Endodermal cell (in vitro differentiated cells): ENCODE results near the gene GIMAP5. TPM values are rescaled to one million over a fixed set of nuclear protein-coding genes. Genes with fewer than 3 reads are reported as not detected.

Experiments used
- DNase-seq: peaks from one replicate; pipeline ENCODE4 v3.0.0-alpha.2; 2017
- H3K27ac ChIP-seq: 2 replicates; pipeline ENCODE4 v1.5.1; 2013; ENCODE audit warnings: mild to moderate bottlenecking, low read depth, low read length, moderate library complexity
- H3K27me3 ChIP-seq: 2 replicates; pipeline ENCODE4 v1.6.1; 2013; ENCODE audit warnings: mild to moderate bottlenecking, low read length, moderate library complexity; ENCODE audit not compliant: insufficient read depth, control insufficient read depth, poor library complexity, severe bottlenecking
- H3K36me3 ChIP-seq: 2 replicates; pipeline ENCODE4 v1.7.0; 2013; ENCODE audit warnings: mild to moderate bottlenecking, low read length, moderate library complexity; ENCODE audit not compliant: control insufficient read depth, insufficient read depth
- H3K4me1 ChIP-seq: one replicate; pipeline ENCODE4 v1.7.0; 2013; ENCODE audit warnings: low read length; ENCODE audit not compliant: control insufficient read depth, insufficient read depth
- H3K4me3 ChIP-seq: 2 replicates; pipeline ENCODE4 v1.5.1; 2013; ENCODE audit warnings: mild to moderate bottlenecking, low read length, moderate library complexity
- H3K9ac ChIP-seq: 2 replicates; pipeline ENCODE4 v1.6.1; 2013; ENCODE audit warnings: mild to moderate bottlenecking, low read length, moderate library complexity; ENCODE audit not compliant: poor library complexity, severe bottlenecking; ENCODE audit errors: extremely low read depth
- H3K9me3 ChIP-seq: 2 replicates; pipeline ENCODE4 v1.6.1; 2013; ENCODE audit warnings: mild to moderate bottlenecking, low read length, moderate library complexity; ENCODE audit not compliant: control insufficient read depth
- H3K27ac Mint-ChIP-seq: 2 replicates; pipeline ENCODE4 v1.8.0; 2020; ENCODE audit warnings: mixed read lengths
- H3K27me3 Mint-ChIP-seq: 2 replicates; pipeline ENCODE4 v1.8.0; 2021; ENCODE audit warnings: mild to moderate bottlenecking, mixed read lengths; ENCODE audit not compliant: insufficient read depth
- H3K36me3 Mint-ChIP-seq: 2 replicates; pipeline ENCODE4 v1.8.0; 2020; ENCODE audit warnings: low read depth, mixed read lengths
- H3K4me1 Mint-ChIP-seq: 2 replicates; pipeline ENCODE4 v1.8.0; 2020; ENCODE audit warnings: mixed read lengths
- H3K4me3 Mint-ChIP-seq: 2 replicates; pipeline ENCODE4 v1.8.0; 2020; ENCODE audit warnings: mild to moderate bottlenecking, moderate library complexity, mixed read lengths
- H3K9me3 Mint-ChIP-seq: 2 replicates; pipeline ENCODE4 v1.8.0; 2020; ENCODE audit warnings: mild to moderate bottlenecking, mixed read lengths
- CTCF ChIP-seq: fragments of 200-600 bp; sonication (generic); conservative IDR thresholded peaks from 2 replicates; pipeline ENCODE4 v1.5.0; 2021; ENCODE audit warnings: antibody characterized with exemption, mild to moderate bottlenecking
- WGBS, 2 experiments: methylation state at CpG; one replicate each; pipeline versions ENCODE4 v1.1.5 to v1.1.7; 2013; ENCODE audit warnings: missing lambda C conversion rate in 2 of 2, mixed read lengths in 1 of 2; ENCODE audit not compliant: insufficient coverage in 1 of 2, insufficient read length in 1 of 2; 5-methylcytosine and 5-hydroxymethylcytosine counted together
- total RNA-seq, 2 donors: library from RNA; stranded (reverse); fragmentation: NEBNext Ultra II Directional in 1 of 2; extraction: Animal tissue kit (Norgen Biotek cat#: 25700) in 1 of 2; gene quantifications; 2 replicates in 1 of 2; 3 replicates in 1 of 2; pipeline ENCODE4 v1.2.1, GENCODE V29; 2021

Gene GIMAP5
- total RNA-seq, 2 donors from 2014 or later, result not detected

- H3K27me3 ChIP-seq, result peaks cover 97% of the 10 kb centered on the region
- Mint-ChIP-seq H3K36me3 (no peaks in the 10 kb centered on the region), H3K4me3 (no peak overlapping the region), H3K9me3 (no peaks in the 10 kb centered on the region), H3K27me3 (peaks cover 97% of the 10 kb centered on the region), H3K4me1 (peaks cover 8% of the 10 kb centered on the region), H3K27ac (no peak overlapping the region)
- H3K27ac ChIP-seq, result no peak overlapping the region
- no peak for TF ChIP-seq CTCF
- no peaks in the 10 kb centered on the region for H3K36me3 ChIP-seq
- DNase-seq, result no peak
- H3K4me1 ChIP-seq, result no peaks in the 10 kb centered on the region
- no peak overlapping the region for H3K9ac ChIP-seq
- H3K4me3 ChIP-seq, result no peak overlapping the region
- no peaks in the 10 kb centered on the region for H3K9me3 ChIP-seq
- WGBS, 2 experiments, result 51 to 60% methylated on average over 3 to 5 of the region's 5 CpGs
Observed at GRCh38 chr7:150732786-150733481, 4.3 kb upstream of the GIMAP5 start.

GRCh38 chr7:150733482-150734095, 3.6 kb upstream of the GIMAP5 start:
- no peaks in the 10 kb centered on the region for H3K36me3 ChIP-seq
- no peak overlapping the region for H3K4me3 Mint-ChIP-seq
- peaks cover 8% of the 10 kb centered on the region for H3K4me1 Mint-ChIP-seq
- H3K4me3 ChIP-seq, result no peak overlapping the region
- 84 to 100% methylated on average over 1 to 5 of the region's 5 CpGs for WGBS, 2 experiments
- no peaks in the 10 kb centered on the region for H3K9me3 ChIP-seq
- no peak for TF ChIP-seq CTCF
- H3K9ac ChIP-seq, result no peak overlapping the region
- peaks cover 97% of the 10 kb centered on the region for H3K27me3 Mint-ChIP-seq
- no peak for DNase-seq
- no peaks in the 10 kb centered on the region for H3K36me3 Mint-ChIP-seq
- H3K9me3 Mint-ChIP-seq, result no peaks in the 10 kb centered on the region
- no peaks in the 10 kb centered on the region for H3K4me1 ChIP-seq
- H3K27ac ChIP-seq, result no peak overlapping the region
- no peak overlapping the region for H3K27ac Mint-ChIP-seq
- H3K27me3 ChIP-seq, result peaks cover 97% of the 10 kb centered on the region

- no peak overlapping the region for H3K4me3 ChIP-seq
- H3K9ac ChIP-seq, result no peak overlapping the region
- 66 to 73% methylated on average over 2 to 3 of the region's 3 CpGs for WGBS, 2 experiments
- H3K4me1 ChIP-seq, result no peaks in the 10 kb centered on the region
- Mint-ChIP-seq H3K4me3 (no peak overlapping the region), H3K9me3 (no peaks in the 10 kb centered on the region), H3K27me3 (peaks cover 99% of the 10 kb centered on the region), H3K27ac (no peak overlapping the region), H3K4me1 (peaks cover 8% of the 10 kb centered on the region), H3K36me3 (no peaks in the 10 kb centered on the region)
- no peaks in the 10 kb centered on the region for H3K9me3 ChIP-seq
- TF ChIP-seq CTCF, result no peak
- no peaks in the 10 kb centered on the region for H3K36me3 ChIP-seq
- peaks cover 100% of the 10 kb centered on the region for H3K27me3 ChIP-seq
- H3K27ac ChIP-seq, result no peak overlapping the region
- DNase-seq, result no peak
Observed at GRCh38 chr7:150734254-150734653, 3.0 kb upstream of the GIMAP5 start.
